H9 (cell line): ENCODE results near the gene ITPR1. TPM values are rescaled to one million over a fixed set of nuclear protein-coding genes. Genes with fewer than 3 reads are reported as not detected.

ENCODE experiments used
- DNase-seq: peaks from one replicate; pipeline ENCODE4 v3.0.0-alpha.2; 2017
- H2AFZ ChIP-seq: one replicate; pipeline ENCODE4 v1.6.1; 2013; ENCODE audit warnings: mild to moderate bottlenecking, low read length, control low read depth, moderate library complexity
- H2AK5ac ChIP-seq: 2 replicates; pipeline ENCODE4 v1.6.1; 2013; ENCODE audit warnings: low read length, control low read depth, mixed read lengths; ENCODE audit not compliant: insufficient read length
- H2BK120ac ChIP-seq: one replicate; pipeline ENCODE4 v1.6.1; 2013; ENCODE audit warnings: low read depth, mild to moderate bottlenecking, low read length, control low read depth, inconsistent platforms; ENCODE audit not compliant: poor library complexity, severe bottlenecking
- H2BK12ac ChIP-seq: 2 replicates; pipeline ENCODE4 v1.6.1; 2013; ENCODE audit warnings: low read length, control low read depth, mixed read lengths, low read depth; ENCODE audit not compliant: insufficient read length
- H2BK15ac ChIP-seq: 2 replicates; pipeline ENCODE4 v1.6.1; 2013; ENCODE audit warnings: low read depth, low read length, control low read depth
- H2BK20ac ChIP-seq: one replicate; pipeline ENCODE4 v1.6.1; 2013; ENCODE audit warnings: low read depth, mild to moderate bottlenecking, low read length, control low read depth, inconsistent platforms; ENCODE audit not compliant: poor library complexity, severe bottlenecking
- H2BK5ac ChIP-seq: 2 replicates; pipeline ENCODE4 v1.6.1; 2013; ENCODE audit warnings: low read length, control low read depth, mixed read lengths; ENCODE audit not compliant: insufficient read length
- H3K14ac ChIP-seq: 2 replicates; pipeline ENCODE4 v1.6.1; 2013; ENCODE audit warnings: low read length, control low read depth; ENCODE audit not compliant: insufficient read depth
- H3K18ac ChIP-seq: 2 replicates; pipeline ENCODE4 v1.6.1; 2013; ENCODE audit warnings: low read depth, mild to moderate bottlenecking, mixed read lengths, low read length, control low read depth; ENCODE audit not compliant: insufficient read length
- H3K23ac ChIP-seq: 2 replicates; pipeline ENCODE4 v1.6.1; 2013; ENCODE audit warnings: low read length, control low read depth, mixed read lengths, low read depth; ENCODE audit not compliant: insufficient read length
- H3K23me2 ChIP-seq: 2 replicates; pipeline ENCODE4 v1.6.1; 2013; ENCODE audit warnings: low read depth, mild to moderate bottlenecking, mixed read lengths, low read length, control low read depth; ENCODE audit not compliant: insufficient read length, poor library complexity, severe bottlenecking
- H3K27ac ChIP-seq: 2 replicates; pipeline ENCODE4 v1.5.1; 2013; ENCODE audit warnings: low read length, control low read depth, mixed read lengths, low read depth; ENCODE audit not compliant: insufficient read length
- H3K27me3 ChIP-seq: 2 replicates; pipeline ENCODE4 v1.6.1; 2013; ENCODE audit warnings: low read length, control low read depth, inconsistent platforms; ENCODE audit not compliant: insufficient read depth
- H3K4ac ChIP-seq: 2 replicates; pipeline ENCODE4 v1.6.1; 2013; ENCODE audit warnings: low read depth, mild to moderate bottlenecking, control low read depth, inconsistent platforms, low read length, moderate library complexity
- H3K4me1 ChIP-seq: 2 replicates; pipeline ENCODE4 v1.6.1; 2013; ENCODE audit warnings: low read length, control low read depth, inconsistent platforms; ENCODE audit not compliant: insufficient read depth
- H3K4me2 ChIP-seq: 2 replicates; pipeline ENCODE4 v1.6.1; 2013; ENCODE audit warnings: low read length, control low read depth, mixed read lengths; ENCODE audit not compliant: insufficient read length, insufficient read depth
- H3K56ac ChIP-seq: 2 replicates; pipeline ENCODE4 v1.6.1; 2013; ENCODE audit warnings: low read depth, mild to moderate bottlenecking, mixed read lengths, low read length, control low read depth; ENCODE audit not compliant: insufficient read length
- H3K79me1 ChIP-seq: 2 replicates; pipeline ENCODE4 v1.6.1; 2013; ENCODE audit warnings: low read depth, mild to moderate bottlenecking, moderate library complexity, low read length, control low read depth, inconsistent platforms; ENCODE audit not compliant: insufficient read depth, poor library complexity, severe bottlenecking
- H3K79me2 ChIP-seq: 2 replicates; pipeline ENCODE4 v1.6.1; 2013; ENCODE audit warnings: low read length, control low read depth, inconsistent platforms; ENCODE audit not compliant: insufficient read depth
- H3K9ac ChIP-seq: 2 replicates; pipeline ENCODE4 v1.6.1; 2013; ENCODE audit warnings: low read length, control low read depth, mixed read lengths; ENCODE audit not compliant: insufficient read length; ENCODE audit errors: extremely low read depth
- H3K9me3 ChIP-seq: one replicate; pipeline ENCODE4 v1.6.1; 2013; ENCODE audit warnings: low read depth, low read length, inconsistent platforms; ENCODE audit not compliant: control insufficient read depth
- H3T11ph ChIP-seq: one replicate; pipeline ENCODE4 v1.6.1; 2013; ENCODE audit warnings: mild to moderate bottlenecking, low read length, control low read depth, inconsistent platforms
- H4K20me1 ChIP-seq: one replicate; pipeline ENCODE4 v1.6.1; 2013; ENCODE audit not compliant: control insufficient read depth, insufficient read length, insufficient read depth
- H4K5ac ChIP-seq: 2 replicates; pipeline ENCODE4 v1.6.1; 2013; ENCODE audit warnings: low read depth, mild to moderate bottlenecking, mixed read lengths, low read length, control low read depth; ENCODE audit not compliant: insufficient read length
- H4K8ac ChIP-seq: replicated peaks from 2 replicates; pipeline ENCODE4 v1.6.1; 2013; ENCODE audit warnings: low read length, control low read depth, mixed read lengths, low read depth; ENCODE audit not compliant: insufficient read length
- H4K91ac ChIP-seq: 2 replicates; pipeline ENCODE4 v1.6.1; 2013; ENCODE audit warnings: low read depth, mild to moderate bottlenecking, moderate library complexity, mixed read lengths, low read length, control low read depth; ENCODE audit not compliant: insufficient read length
- H3K27ac Mint-ChIP-seq, 3 experiments: 2 replicates in 2 of 3; 3 replicates in 1 of 3; pipeline ENCODE4 v1.8.0; 2020 to 2021; ENCODE audit warnings: mixed read lengths in 3 of 3, mild to moderate bottlenecking in 1 of 3, moderate library complexity in 1 of 3
- H3K27me3 Mint-ChIP-seq: 2 replicates; pipeline ENCODE4 v1.8.0; 2021; ENCODE audit warnings: low read depth, mild to moderate bottlenecking, moderate library complexity, mixed read lengths
- H3K36me3 Mint-ChIP-seq, 3 experiments: 2 replicates in 2 of 3; 3 replicates in 1 of 3; pipeline ENCODE4 v1.8.0; 2020 to 2021; ENCODE audit warnings: low read depth in 3 of 3, mixed read lengths in 3 of 3; ENCODE audit not compliant: insufficient read depth in 1 of 3
- H3K4me1 Mint-ChIP-seq, 2 experiments: 2 replicates each; pipeline ENCODE4 v1.8.0; 2020; ENCODE audit warnings: mixed read lengths in 2 of 2
- H3K4me3 Mint-ChIP-seq, 2 experiments: 2 replicates in 1 of 2; 3 replicates in 1 of 2; pipeline ENCODE4 v1.8.0; 2020 to 2021; ENCODE audit warnings: mild to moderate bottlenecking in 2 of 2, mixed read lengths in 2 of 2, moderate library complexity in 1 of 2
- H3K9me3 Mint-ChIP-seq, 2 experiments: 2 replicates in 1 of 2; 3 replicates in 1 of 2; pipeline ENCODE4 v1.8.0; 2020; ENCODE audit warnings: mild to moderate bottlenecking in 2 of 2, mixed read lengths in 2 of 2, moderate library complexity in 1 of 2
- CTCF ChIP-seq: fragments of 200-600 bp; sonication (generic); conservative IDR thresholded peaks from 3 replicates; pipeline ENCODE4 v1.8.0; 2021; ENCODE audit warnings: antibody characterized with exemption, mild to moderate bottlenecking
- WGBS: extraction: QIAGEN DNeasy Blood & Tissue Kit; methylation state at CpG from one replicate; pipeline ENCODE4 v1.1.7; 2013; ENCODE audit warnings: missing lambda C conversion rate, low lambda C conversion rate, mixed read lengths; ENCODE audit not compliant: insufficient read length; ENCODE audit errors: extremely low coverage; 5-methylcytosine and 5-hydroxymethylcytosine counted together
- total RNA-seq: library from RNA; stranded (reverse); gene quantifications from 2 replicates; pipeline ENCODE4 v1.2.1, GENCODE V29; 2021

The ITPR1 gene
- total RNA-seq, 1 experiment from 2014 or later: 4.2 TPM

GRCh38 chr3:4599612-4600011, 106.5 kb downstream of the ITPR1 start:
- H3T11ph ChIP-seq: no peak overlapping the region
- peaks cover 11% of the 10 kb centered on the region; the same call in 1 of the 2 replicates for H3K4me1 ChIP-seq
- Mint-ChIP-seq H3K9me3 (no peaks in the 10 kb centered on the region; a peak in 2 of 5 replicates), H3K27me3 (no peaks in the 10 kb centered on the region), H3K27ac (no peak overlapping the region; a peak in 1 of 7 replicates), H3K4me3 (no peak overlapping the region), H3K36me3 (peaks cover 0 to 4% (median 0%) of the 10 kb centered on the region in 3 experiments; a peak in 2 of 7 replicates), H3K4me1 (peaks cover 14 to 23% of the 10 kb centered on the region in 2 experiments)
- no peak overlapping the region for H3K56ac ChIP-seq
- no peaks in the 10 kb centered on the region for H3K79me2 ChIP-seq
- no peak overlapping the region for H2AK5ac ChIP-seq
- no peak overlapping the region for H4K91ac ChIP-seq
- no peak for TF ChIP-seq CTCF
- H2BK15ac ChIP-seq: no peak overlapping the region
- H2BK12ac ChIP-seq: no peak overlapping the region
- H4K5ac ChIP-seq: no peak overlapping the region
- no peak overlapping the region for H4K8ac ChIP-seq
- no peak overlapping the region for H3K4ac ChIP-seq
- no CpG with 5 or more reads among the region's 4 CpGs for WGBS
- H2AFZ ChIP-seq: no peak overlapping the region
- H2BK20ac ChIP-seq: no peak overlapping the region
- H2BK120ac ChIP-seq: no peak overlapping the region
- H2BK5ac ChIP-seq: no peak overlapping the region
- H3K27ac ChIP-seq: no peak overlapping the region
- H3K27me3 ChIP-seq: no peaks in the 10 kb centered on the region
- DNase-seq: no peak
- H3K9ac ChIP-seq: no peak overlapping the region
- H3K4me2 ChIP-seq: no peak overlapping the region
- no peak overlapping the region for H3K18ac ChIP-seq
- no peak overlapping the region for H3K23ac ChIP-seq
- no peaks in the 10 kb centered on the region for H4K20me1 ChIP-seq
- H3K14ac ChIP-seq: no peak overlapping the region
- no peaks in the 10 kb centered on the region for H3K79me1 ChIP-seq
- H3K9me3 ChIP-seq: no peaks in the 10 kb centered on the region
- H3K23me2 ChIP-seq: no peaks in the 10 kb centered on the region
